Lung (tissue), 12 donors: Measurements from ENCODE around the gene RBM33. TPM values are rescaled to one million over a fixed set of nuclear protein-coding genes. Genes with fewer than 3 reads are reported as not detected.

Experiments
- ATAC-seq: fragments of 200-7000 bp; cut with Tn5 transposase; one replicate; pipeline ENCODE4 v1.9.1; 2020; ENCODE audit warnings: moderate number of reproducible peaks; ENCODE audit not compliant: insufficient read depth, low FRiP score
- DNase-seq, 3 donors: peaks; one replicate each; pipeline ENCODE4 v3.0.0-alpha.2; 2013 to 2017
- H3K27ac ChIP-seq, 2 donors: one replicate each; pipeline ENCODE4 v1.5.1; 2013; ENCODE audit warnings: mild to moderate bottlenecking in 2 of 2, moderate library complexity in 2 of 2, control low read depth in 1 of 2, inconsistent platforms in 1 of 2, low read depth in 1 of 2, low read length in 1 of 2
- H3K27me3 ChIP-seq, 3 donors: one replicate each; pipeline ENCODE4 v1.5.1; 2013; ENCODE audit warnings: low read length in 2 of 3; ENCODE audit not compliant: control insufficient read depth in 3 of 3, insufficient read depth in 3 of 3
- H3K36me3 ChIP-seq, 4 donors: one replicate each; pipeline ENCODE4 v1.5.1; 2013; ENCODE audit warnings: low read length in 4 of 4, mild to moderate bottlenecking in 1 of 4, moderate library complexity in 1 of 4; ENCODE audit not compliant: control insufficient read depth in 4 of 4, insufficient read depth in 4 of 4
- H3K4me1 ChIP-seq, 5 donors: one replicate each; pipeline ENCODE4 v1.5.1; 2013; ENCODE audit warnings: low read length in 5 of 5, mild to moderate bottlenecking in 2 of 5, moderate library complexity in 1 of 5; ENCODE audit not compliant: control insufficient read depth in 5 of 5, insufficient read depth in 5 of 5
- H3K4me3 ChIP-seq: one replicate; pipeline ENCODE4 v1.5.1; 2013; ENCODE audit warnings: mild to moderate bottlenecking, control low read depth, moderate library complexity
- H3K9ac ChIP-seq, 2 donors: one replicate each; pipeline ENCODE4 v1.5.1; 2013; ENCODE audit warnings: low read length in 2 of 2, control low read depth in 1 of 2; ENCODE audit not compliant: insufficient read depth in 1 of 2
- H3K9me3 ChIP-seq, 4 donors: one replicate each; pipeline ENCODE4 v1.5.1; 2013; ENCODE audit warnings: low read length in 3 of 4, mild to moderate bottlenecking in 1 of 4, moderate library complexity in 1 of 4; ENCODE audit not compliant: control insufficient read depth in 4 of 4, insufficient read depth in 3 of 4
- CTCF ChIP-seq: IDR thresholded peaks from 2 replicates; pipeline ENCODE4 v1.5.1; 2012; ENCODE audit warnings: mild to moderate bottlenecking; ENCODE audit errors: control extremely low read depth, extremely low read depth
- WGBS, 2 donors: extraction: QIAGEN DNeasy Blood & Tissue Kit; methylation state at CpG; one replicate each; pipeline ENCODE4 v1.1.7; 2013; 5-methylcytosine and 5-hydroxymethylcytosine counted together
- polyA plus RNA-seq, 2 donors: library from polyadenylated mRNA; stranded (reverse); fragments of 200-250 nt; gene quantifications; one replicate each; pipeline ENCODE4 v1.2.1, GENCODE V29; 2013
- total RNA-seq, 2 donors: library from RNA; depleted of rRNA in 1 of 2; stranded (reverse); fragments of >200 nt in 1 of 2; gene quantifications; one replicate each; pipeline ENCODE4 v1.2.1, GENCODE V29; 2014 to 2021
- donor health status: control.
- donor health status: control.
- donor health status: Bipolar disorder and iron deficiency.
- donor health status: healthy.
- donor health status: DM: yes; HTN: yes; CAD: no.

Gene RBM33
- total and polyA plus RNA-seq, 4 donors, result 15.3 to 99.6 (median 43.2) TPM

- no peak for DNase-seq
- peaks cover 0 to 18% (median 7%) of the 10 kb centered on the region in 5 donors for H3K4me1 ChIP-seq
- H3K27me3 ChIP-seq, result no peaks in the 10 kb centered on the region
- no peak overlapping the region for H3K9ac ChIP-seq
- 81 to 86% methylated on average over 7 of the region's 7 CpGs for WGBS, 2 donors
- ATAC-seq, result no peak
- TF ChIP-seq CTCF, result no peak
- H3K27ac ChIP-seq, result no peak overlapping the region
- H3K4me3 ChIP-seq, result no peak overlapping the region
- H3K36me3 ChIP-seq, result peaks cover 2 to 34% (median 13%) of the 10 kb centered on the region in 4 donors
- peaks cover 0 to 15% (median 3%) of the 10 kb centered on the region in 4 donors for H3K9me3 ChIP-seq
Observed at GRCh38 chr7:155646669-155647068, 2.2 kb downstream of the RBM33 start.

- no peak for ATAC-seq
- Histone ChIP-seq H3K9ac (no peak overlapping the region), H3K4me3 (no peak overlapping the region), H3K36me3 (peaks cover 0 to 34% (median 8%) of the 10 kb centered on the region in 4 donors), H3K27ac (no peak overlapping the region), H3K9me3 (peaks cover 0 to 15% (median 3%) of the 10 kb centered on the region in 4 donors), H3K27me3 (no peaks in the 10 kb centered on the region), H3K4me1 (peaks cover 0 to 18% (median 7%) of the 10 kb centered on the region in 5 donors)
- WGBS, 2 donors, result 77 to 86% methylated on average over 5 of the region's 5 CpGs
- TF ChIP-seq CTCF, result no peak
- DNase-seq, result no peak
Observed at GRCh38 chr7:155647302-155647701, 2.8 kb downstream of the RBM33 start.

GRCh38 chr7:155647734-155648133, 3.3 kb downstream of the RBM33 start:
- Histone ChIP-seq H3K36me3 (peaks cover 0 to 34% (median 8%) of the 10 kb centered on the region in 4 donors), H3K9ac (no peak overlapping the region), H3K4me3 (no peak overlapping the region), H3K9me3 (peaks cover 0 to 15% (median 3%) of the 10 kb centered on the region in 4 donors), H3K27ac (no peak overlapping the region), H3K27me3 (no peaks in the 10 kb centered on the region), H3K4me1 (peaks cover 0 to 18% (median 7%) of the 10 kb centered on the region in 5 donors)
- no peak for ATAC-seq
- TF ChIP-seq CTCF, result no peak
- 97 to 99% methylated on average over 2 of the region's 2 CpGs for WGBS, 2 donors
- DNase-seq, result no peak
